22Rv1 (cell line): ENCODE data around the gene SLX4.
"Not testable (repeated sequence)": the region's sequence is repeated elsewhere in the genome, so short reads cannot be mapped to it uniquely, and the experiment has no call there.

ENCODE experiments used
- H3K27ac ChIP-seq: fragments of 450-650 bp; 2 replicates; pipeline ENCODE4 v1.5.1; 2017
- ZFX ChIP-seq: fragments of 450-650 bp; IDR thresholded peaks from 2 replicates; pipeline ENCODE4 v1.6.1; 2017; ENCODE audit warnings: antibody characterized with exemption, borderline replicate concordance
- TF ChIP-seq, protein P1 (sequence below): fragments of 450-650 bp; IDR thresholded peaks from 2 replicates; pipeline ENCODE4 v1.5.1; 2017; ENCODE audit warnings: mild to moderate bottlenecking

SLX4 gene, protein sequence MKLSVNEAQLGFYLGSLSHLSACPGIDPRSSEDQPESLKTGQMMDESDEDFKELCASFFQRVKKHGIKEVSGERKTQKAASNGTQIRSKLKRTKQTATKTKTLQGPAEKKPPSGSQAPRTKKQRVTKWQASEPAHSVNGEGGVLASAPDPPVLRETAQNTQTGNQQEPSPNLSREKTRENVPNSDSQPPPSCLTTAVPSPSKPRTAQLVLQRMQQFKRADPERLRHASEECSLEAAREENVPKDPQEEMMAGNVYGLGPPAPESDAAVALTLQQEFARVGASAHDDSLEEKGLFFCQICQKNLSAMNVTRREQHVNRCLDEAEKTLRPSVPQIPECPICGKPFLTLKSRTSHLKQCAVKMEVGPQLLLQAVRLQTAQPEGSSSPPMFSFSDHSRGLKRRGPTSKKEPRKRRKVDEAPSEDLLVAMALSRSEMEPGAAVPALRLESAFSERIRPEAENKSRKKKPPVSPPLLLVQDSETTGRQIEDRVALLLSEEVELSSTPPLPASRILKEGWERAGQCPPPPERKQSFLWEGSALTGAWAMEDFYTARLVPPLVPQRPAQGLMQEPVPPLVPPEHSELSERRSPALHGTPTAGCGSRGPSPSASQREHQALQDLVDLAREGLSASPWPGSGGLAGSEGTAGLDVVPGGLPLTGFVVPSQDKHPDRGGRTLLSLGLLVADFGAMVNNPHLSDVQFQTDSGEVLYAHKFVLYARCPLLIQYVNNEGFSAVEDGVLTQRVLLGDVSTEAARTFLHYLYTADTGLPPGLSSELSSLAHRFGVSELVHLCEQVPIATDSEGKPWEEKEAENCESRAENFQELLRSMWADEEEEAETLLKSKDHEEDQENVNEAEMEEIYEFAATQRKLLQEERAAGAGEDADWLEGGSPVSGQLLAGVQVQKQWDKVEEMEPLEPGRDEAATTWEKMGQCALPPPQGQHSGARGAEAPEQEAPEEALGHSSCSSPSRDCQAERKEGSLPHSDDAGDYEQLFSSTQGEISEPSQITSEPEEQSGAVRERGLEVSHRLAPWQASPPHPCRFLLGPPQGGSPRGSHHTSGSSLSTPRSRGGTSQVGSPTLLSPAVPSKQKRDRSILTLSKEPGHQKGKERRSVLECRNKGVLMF (N-terminal part only)

DNA sequence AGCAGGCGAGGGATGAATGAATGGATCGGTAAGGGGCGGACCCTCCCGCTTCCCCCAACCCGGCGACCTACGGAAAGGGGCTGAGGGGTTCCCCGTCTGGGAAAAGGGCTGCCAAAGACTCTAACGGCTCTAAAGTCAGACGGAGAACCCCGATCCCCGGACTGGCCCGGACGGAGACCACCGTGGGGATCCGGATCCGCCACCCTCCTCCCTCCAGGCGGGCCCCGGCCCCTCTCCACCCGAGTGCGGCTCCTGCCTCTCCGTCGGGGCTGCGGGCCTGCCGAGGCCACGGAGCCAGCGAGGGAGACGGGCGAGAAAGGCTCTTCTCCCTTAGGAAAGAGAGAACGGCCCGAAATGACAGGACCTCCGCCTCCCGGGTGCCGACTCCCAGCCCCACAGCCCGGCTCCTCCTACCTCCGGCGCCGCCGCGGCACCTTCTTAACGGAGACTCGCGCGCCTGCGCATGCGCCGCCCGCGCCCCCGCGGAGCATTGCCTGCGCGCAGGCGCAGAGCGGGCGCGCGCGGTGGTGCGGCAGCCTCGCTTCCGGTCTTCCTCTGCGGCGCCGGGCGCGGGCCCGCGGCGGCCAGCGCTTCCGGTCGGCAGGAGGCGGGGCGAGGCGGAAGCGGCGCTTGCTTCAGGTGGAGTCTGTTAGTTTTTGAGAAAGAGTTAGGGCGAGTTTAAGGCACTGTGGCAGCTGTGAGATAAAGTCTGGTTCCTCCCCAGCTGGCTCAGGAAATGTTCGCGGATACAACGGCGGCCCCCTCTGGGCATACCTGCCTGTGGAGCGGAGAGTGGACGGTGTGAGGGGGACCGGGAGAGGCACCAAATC is at the start of gene SLX4:
Gene SLX4 (minus strand): TSS at position 461 of the 830 bp plus-strand sequence. CDS start 2,642 bp downstream, outside the sequence.
- no peak for TF ChIP-seq ZFX
- TF ChIP-seq, protein P1, sequence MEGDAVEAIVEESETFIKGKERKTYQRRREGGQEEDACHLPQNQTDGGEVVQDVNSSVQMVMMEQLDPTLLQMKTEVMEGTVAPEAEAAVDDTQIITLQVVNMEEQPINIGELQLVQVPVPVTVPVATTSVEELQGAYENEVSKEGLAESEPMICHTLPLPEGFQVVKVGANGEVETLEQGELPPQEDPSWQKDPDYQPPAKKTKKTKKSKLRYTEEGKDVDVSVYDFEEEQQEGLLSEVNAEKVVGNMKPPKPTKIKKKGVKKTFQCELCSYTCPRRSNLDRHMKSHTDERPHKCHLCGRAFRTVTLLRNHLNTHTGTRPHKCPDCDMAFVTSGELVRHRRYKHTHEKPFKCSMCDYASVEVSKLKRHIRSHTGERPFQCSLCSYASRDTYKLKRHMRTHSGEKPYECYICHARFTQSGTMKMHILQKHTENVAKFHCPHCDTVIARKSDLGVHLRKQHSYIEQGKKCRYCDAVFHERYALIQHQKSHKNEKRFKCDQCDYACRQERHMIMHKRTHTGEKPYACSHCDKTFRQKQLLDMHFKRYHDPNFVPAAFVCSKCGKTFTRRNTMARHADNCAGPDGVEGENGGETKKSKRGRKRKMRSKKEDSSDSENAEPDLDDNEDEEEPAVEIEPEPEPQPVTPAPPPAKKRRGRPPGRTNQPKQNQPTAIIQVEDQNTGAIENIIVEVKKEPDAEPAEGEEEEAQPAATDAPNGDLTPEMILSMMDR, result no peak
- peak within 1 kb of the TSS; percentile 78 for H3K27ac ChIP-seq

DNA sequence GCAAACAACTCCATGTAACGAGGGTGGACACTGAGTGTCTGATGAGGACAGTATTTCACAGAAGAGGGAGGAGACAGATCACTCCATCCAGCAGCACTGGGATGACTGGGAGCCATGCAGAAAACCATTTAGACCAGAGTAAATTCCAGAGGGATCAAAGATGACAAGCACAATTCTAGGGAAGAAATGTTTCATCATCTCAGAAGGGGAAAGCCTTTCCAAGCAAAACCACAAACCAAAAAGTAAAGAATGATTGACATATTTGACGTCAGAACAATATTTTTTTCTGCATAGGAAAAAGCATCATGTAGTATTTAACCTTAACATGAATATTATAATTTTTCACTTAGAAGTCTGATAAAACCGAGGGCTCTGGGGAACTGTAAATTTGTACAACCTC is 47.8 kb upstream of the SLX4 start:
- H3K27ac ChIP-seq, result peak overlapping the region; percentile 43; the same call in 1 of the 2 replicates

DNA sequence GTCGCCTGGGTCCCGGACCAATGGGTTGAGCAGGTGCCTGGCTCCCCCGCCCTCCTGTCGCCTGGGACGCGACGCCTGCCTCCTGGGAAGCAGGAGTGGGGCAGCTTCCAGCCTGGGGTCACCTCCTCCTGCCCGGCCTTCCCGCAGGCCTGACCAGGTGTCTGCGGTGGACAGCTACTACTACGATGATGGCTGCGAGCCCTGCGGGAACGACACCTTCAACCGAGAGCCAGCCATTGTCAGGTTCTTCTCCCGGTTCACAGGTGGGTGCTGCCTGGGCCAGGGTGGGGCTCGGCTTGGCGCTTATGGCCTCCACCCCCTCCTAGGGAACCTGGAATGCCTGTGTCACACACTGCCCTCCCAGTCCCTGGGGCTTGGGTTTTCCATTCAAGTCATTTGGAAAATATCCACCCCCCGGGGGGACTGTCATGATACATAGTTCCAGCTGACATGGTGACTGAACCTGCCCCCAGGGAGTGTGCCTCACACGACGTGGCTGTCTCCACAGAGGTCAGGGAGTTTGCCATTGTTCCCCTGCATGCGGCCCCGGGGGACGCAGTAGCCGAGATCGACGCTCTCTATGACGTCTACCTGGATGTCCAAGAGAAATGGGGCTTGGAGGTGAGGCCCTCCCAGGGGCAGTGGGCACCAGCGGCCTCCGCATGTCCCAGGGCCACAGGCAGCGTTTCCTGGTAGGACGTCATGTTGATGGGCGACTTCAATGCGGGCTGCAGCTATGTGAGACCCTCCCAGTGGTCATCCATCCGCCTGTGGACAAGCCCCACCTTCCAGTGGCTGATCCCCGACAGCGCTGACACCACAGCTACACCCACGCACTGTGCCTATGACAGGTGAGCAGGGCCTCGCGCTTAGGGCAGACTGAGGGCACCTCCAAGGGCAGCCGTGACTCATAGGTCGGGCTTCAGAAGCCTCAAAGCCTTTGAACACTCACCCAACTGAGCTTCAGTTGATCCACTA is 45.4 kb upstream of the SLX4 start:
- H3K27ac ChIP-seq, result peak overlapping the region; percentile 43; the same call in 1 of the 2 replicates
- TF ChIP-seq ZFX, result no peak
- TF ChIP-seq, protein P1, result no peak

More for the DNA sequence above, 47.8 kb upstream of the SLX4 start:
- TF ChIP-seq, protein P1, result no peak
- no peak for TF ChIP-seq ZFX

DNA sequence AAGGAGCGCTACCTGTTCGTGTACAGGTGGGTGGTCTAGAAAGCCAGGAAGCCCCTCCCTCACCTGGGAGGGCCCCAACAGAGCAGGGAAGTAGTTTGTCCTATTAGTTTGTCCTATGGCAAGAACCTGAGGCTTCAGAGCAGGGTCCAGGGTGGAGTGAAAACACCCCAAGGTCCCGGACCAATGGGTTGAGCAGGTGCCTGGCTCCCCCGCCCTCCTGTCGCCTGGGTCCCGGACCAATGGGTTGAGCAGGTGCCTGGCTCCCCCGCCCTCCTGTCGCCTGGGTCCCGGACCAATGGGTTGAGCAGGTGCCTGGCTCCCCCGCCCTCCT is 44.7 kb upstream of the SLX4 start:
- not testable (repeated sequence) for H3K27ac ChIP-seq

GRCh38 chr16:3655396-3656159 is 44.2 kb upstream of the SLX4 start:
- TF ChIP-seq, protein P1, result no peak
- TF ChIP-seq ZFX, result no peak
- peak overlapping the region; percentile 77 for H3K27ac ChIP-seq

GRCh38 chr16:3655030-3655395 is 43.6 kb upstream of the SLX4 start:
- TF ChIP-seq, protein P1, result no peak
- TF ChIP-seq ZFX, result no peak
- H3K27ac ChIP-seq, result peak overlapping the region; percentile 77
